SU-DHL-6 (cell line): Measurements from ENCODE around the gene RSPH3.

Source experiments
- CTCF ChIP-seq: fragments of 200-600 bp; sonication (generic); IDR thresholded peaks from one replicate; pipeline ENCODE4 v1.5.1; 2017; ENCODE audit warnings: antibody characterized with exemption, mild to moderate bottlenecking, low read length, moderate library complexity; ENCODE audit not compliant: insufficient read depth, poor library complexity, severe bottlenecking
- EZH2phosphoT487 ChIP-seq: fragments of 200-600 bp; sonication (generic), shearing (Covaris generic); conservative IDR thresholded peaks from 2 replicates; pipeline ENCODE4 v1.6.1; 2018; ENCODE audit warnings: mild to moderate bottlenecking, antibody characterized with exemption, low read length, moderate library complexity, mixed read lengths

- TF ChIP-seq CTCF (no peak), EZH2phosphoT487 (no peak)
These were observed 43.9 kb upstream of the RSPH3 start for GRCh38 chr6:159043947-159044346.
